C4-2B (cell line): ENCODE measurements around the gene ATP2B2.

Source experiments
- H3K27ac ChIP-seq: fragments of 450-650 bp; 2 replicates; pipeline ENCODE4 v1.5.1; 2017
- CTCF ChIP-seq: fragments of 450-650 bp; conservative IDR thresholded peaks from 2 replicates; pipeline ENCODE4 v1.5.1; 2017; ENCODE audit warnings: mild to moderate bottlenecking
- ZFX ChIP-seq: fragments of 450-650 bp; IDR thresholded peaks from 2 replicates; pipeline ENCODE4 v1.6.1; 2017

Gene ATP2B2

GRCh38 chr3:10471054-10471688, 34.2 kb downstream of the ATP2B2 start:
- TF ChIP-seq ZFX (no peak), CTCF (no peak)
- H3K27ac ChIP-seq, result no peak overlapping the region

GRCh38 chr3:10470120-10471053, 35.0 kb downstream of the ATP2B2 start:
- no peak overlapping the region for H3K27ac ChIP-seq
- TF ChIP-seq ZFX (no peak), CTCF (no peak)

- no peak for TF ChIP-seq ZFX
- H3K27ac ChIP-seq, result no peak overlapping the region
Observed at GRCh38 chr3:10469441-10470119, 35.8 kb downstream of the ATP2B2 start.

- H3K27ac ChIP-seq, result no peak overlapping the region
Observed at GRCh38 chr3:10468613-10469354, 36.6 kb downstream of the ATP2B2 start.

GRCh38 chr3:10467904-10468612, 37.3 kb downstream of the ATP2B2 start:
- H3K27ac ChIP-seq, result no peak overlapping the region
- no peak for TF ChIP-seq ZFX

More at GRCh38 chr3:10468613-10469354, 36.6 kb downstream of the ATP2B2 start:
- no peak for TF ChIP-seq CTCF
- TF ChIP-seq ZFX, result no peak

GRCh38 chr3:10467204-10467603, 38.2 kb downstream of the ATP2B2 start:
- no peak for TF ChIP-seq CTCF
- no peak for TF ChIP-seq ZFX
- no peak overlapping the region for H3K27ac ChIP-seq

GRCh38 chr3:10466186-10466585, 39.2 kb downstream of the ATP2B2 start:
- no peak overlapping the region for H3K27ac ChIP-seq
- no peak for TF ChIP-seq ZFX
- no peak for TF ChIP-seq CTCF
